Measurements from ENCODE around the gene RBM48.
A peak's percentile ranks its signal among the peaks of the same experiment; 100 is the strongest.

The RBM48 gene

DNA sequence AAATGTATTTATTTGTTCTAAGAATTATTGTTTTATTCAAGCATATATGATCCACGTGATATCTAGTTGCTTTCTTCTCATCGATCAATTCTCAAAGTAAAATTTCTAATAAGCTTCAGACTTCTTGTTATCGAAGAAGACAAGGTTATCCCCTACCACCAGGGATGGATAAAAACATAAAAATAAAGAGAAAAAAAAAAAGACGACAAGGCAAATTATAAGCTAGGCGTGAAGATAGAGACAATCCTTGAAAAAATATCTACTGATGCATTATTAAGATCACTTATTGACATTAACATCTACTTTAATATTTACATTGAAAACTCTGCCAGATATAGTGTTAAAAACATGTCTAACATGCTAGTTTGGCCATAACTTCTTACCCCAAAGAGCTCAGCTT, 19.6 kb upstream of the RBM48 start (continued):
- TF ChIP-seq, protein P1, sequence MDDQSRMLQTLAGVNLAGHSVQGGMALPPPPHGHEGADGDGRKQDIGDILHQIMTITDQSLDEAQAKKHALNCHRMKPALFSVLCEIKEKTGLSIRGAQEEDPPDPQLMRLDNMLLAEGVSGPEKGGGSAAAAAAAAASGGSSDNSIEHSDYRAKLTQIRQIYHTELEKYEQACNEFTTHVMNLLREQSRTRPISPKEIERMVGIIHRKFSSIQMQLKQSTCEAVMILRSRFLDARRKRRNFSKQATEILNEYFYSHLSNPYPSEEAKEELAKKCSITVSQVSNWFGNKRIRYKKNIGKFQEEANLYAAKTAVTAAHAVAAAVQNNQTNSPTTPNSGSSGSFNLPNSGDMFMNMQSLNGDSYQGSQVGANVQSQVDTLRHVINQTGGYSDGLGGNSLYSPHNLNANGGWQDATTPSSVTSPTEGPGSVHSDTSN (CRISPR knock-in tag; IDR thresholded peaks at IDR 0.05): no peak
- TF ChIP-seq ZNF501 (tag by site-specific recombination; IDR thresholded peaks at IDR 0.05) (no peak), ZSCAN30 (tag by site-specific recombination; IDR thresholded peaks at IDR 0.05) (no peak)

DNA sequence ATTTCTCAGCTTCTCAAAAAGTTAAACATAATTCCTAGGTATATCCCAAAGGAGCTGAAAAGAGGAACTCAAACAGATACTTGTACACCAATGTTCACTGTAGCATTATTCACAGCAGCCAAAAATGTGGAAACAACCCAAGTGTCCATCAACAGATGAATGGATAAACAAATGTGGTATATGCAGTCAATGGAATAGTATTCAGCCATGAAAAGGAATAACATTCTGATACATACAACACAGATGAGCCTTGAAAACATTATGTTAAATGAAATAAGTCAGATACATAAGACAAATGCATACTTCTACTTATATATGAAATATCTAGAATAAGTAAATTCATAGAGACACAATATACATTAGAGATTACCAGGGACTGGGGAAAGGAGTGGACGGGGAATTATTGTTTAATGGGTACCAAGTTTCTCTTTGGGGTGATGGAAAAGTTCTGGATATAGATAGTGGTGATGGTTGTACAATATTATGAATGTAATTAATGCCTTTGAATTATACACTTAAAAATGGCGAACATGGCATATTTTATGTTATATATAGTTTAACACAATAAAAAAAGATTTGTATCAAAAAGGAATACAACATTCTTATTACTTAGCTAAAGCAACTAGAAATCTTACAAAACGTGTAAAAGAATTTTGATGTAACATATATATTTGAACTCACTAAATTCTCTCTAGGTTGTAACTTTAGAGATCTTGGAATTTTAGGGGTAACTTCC, 15.3 kb upstream of the RBM48 start:
- Histone ChIP-seq H3K4me1 (ENCODE audit: control insufficient read depth, insufficient read depth, low read length) (no peaks in the 10 kb centered on the region), H3K9me3 (ENCODE audit: control insufficient read depth, insufficient read depth, low read depth, low read length) (no peaks in the 10 kb centered on the region), H3K27ac (ENCODE audit: extremely low read depth, low read depth, low read length) (no peak overlapping the region), H3K4me3 (ENCODE audit: low read depth, low read length) (no peak overlapping the region), H3K36me3 (ENCODE audit: control insufficient read depth in 2 of 2, insufficient read depth in 1 of 2, low read length in 2 of 2) (peaks cover 38% of the 10 kb centered on the region in 2 experiments)
- ChIA-PET CTCF (interaction anchor here (1.8 kb wide), 1 partner anchor 52 kb away, joined by 4 read pairs; no protein-coding TSS in a partner anchor), POLR2A (no interaction called here)
- TF ChIP-seq ZNF214 (tag by site-specific recombination; IDR thresholded peaks at IDR 0.05; ENCODE audit: borderline replicate concordance) (no peak), ZNF146 (tag by site-specific recombination; IDR thresholded peaks at IDR 0.05) (peak; percentile 95)

DNA sequence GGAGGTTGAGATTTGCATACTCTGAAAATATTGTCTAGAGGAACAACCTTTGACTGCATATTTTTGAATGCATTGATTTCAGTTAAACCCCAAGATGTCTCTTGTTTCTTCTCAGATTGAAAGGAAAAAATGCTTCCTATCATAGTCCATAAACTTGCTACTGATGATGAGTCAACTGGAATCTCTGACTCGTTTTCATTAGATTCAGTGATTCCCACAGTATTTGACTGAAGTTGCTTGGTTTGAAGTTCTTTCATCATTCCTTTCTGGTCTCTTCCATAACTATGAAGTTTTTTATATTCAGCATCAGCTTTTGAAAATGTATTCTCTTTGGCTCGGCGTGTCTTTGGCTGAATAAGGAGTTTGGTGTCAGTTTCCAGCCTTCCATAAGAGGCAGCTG, 11.0 kb upstream of the RBM48 start:
- no peaks in the 10 kb centered on the region for H3K4me1 ChIP-seq (ENCODE audit: control insufficient read depth, insufficient read depth, low read length)
- CTCF ChIA-PET: no interaction called here
- POLR2A ChIA-PET: interaction anchor here (1.8 kb wide), 1 partner anchor 11 kb away, joined by 11 read pairs; the partner anchor contains the start of genes PEX1 and RBM48

DNA sequence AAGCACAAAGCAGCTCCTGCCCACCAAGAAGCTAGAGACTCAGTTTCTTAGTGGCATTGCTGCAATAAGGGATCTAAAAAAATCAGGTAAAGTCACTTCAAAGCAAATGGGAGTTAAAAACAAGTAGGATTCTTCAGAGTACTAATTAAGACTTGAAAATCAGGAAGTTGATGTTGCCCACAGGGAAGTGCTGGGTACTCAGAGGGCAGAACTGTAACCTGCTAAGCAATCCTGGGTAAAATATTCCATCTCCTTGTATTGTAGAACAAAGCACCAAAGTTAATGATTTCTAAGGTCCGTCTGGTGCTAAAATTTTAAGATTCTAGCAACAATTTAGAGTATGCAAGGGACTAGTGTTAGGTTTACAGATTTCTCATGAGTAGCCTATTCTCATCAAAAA, 8.6 kb upstream of the RBM48 start:
- no peak for TF ChIP-seq ZNF112 (tag by site-specific recombination; IDR thresholded peaks at IDR 0.05)
- TF ChIP-seq GLIS1 (tag by site-specific recombination; IDR thresholded peaks at IDR 0.05): no peak
- TF ChIP-seq, protein P2, sequence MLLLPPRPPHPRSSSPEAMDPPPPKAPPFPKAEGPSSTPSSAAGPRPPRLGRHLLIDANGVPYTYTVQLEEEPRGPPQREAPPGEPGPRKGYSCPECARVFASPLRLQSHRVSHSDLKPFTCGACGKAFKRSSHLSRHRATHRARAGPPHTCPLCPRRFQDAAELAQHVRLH (tag by site-specific recombination; IDR thresholded peaks at IDR 0.05): no peak
- Histone ChIP-seq H3K27ac (ENCODE audit: extremely low read depth, low read depth, low read length) (no peak overlapping the region), H3K9me3 (ENCODE audit: control insufficient read depth, insufficient read depth, low read depth, low read length) (no peaks in the 10 kb centered on the region), H3K36me3 (ENCODE audit: control insufficient read depth in 2 of 2, insufficient read depth in 1 of 2, low read length in 2 of 2) (peaks cover 34 to 35% of the 10 kb centered on the region in 2 experiments), H3K4me1 (ENCODE audit: control insufficient read depth, insufficient read depth, low read length) (no peaks in the 10 kb centered on the region), H3K4me3 (ENCODE audit: low read depth, low read length) (no peak overlapping the region)
- POLR2A ChIA-PET: no interaction called here
- CTCF ChIA-PET: no interaction called here

More for the DNA sequence above, 11.0 kb upstream of the RBM48 start:
- Histone ChIP-seq H3K4me3 (ENCODE audit: low read depth, low read length) (no peak overlapping the region), H3K27ac (ENCODE audit: extremely low read depth, low read depth, low read length) (no peak overlapping the region), H3K36me3 (ENCODE audit: control insufficient read depth in 2 of 2, insufficient read depth in 1 of 2, low read length in 2 of 2) (peaks cover 41 to 47% of the 10 kb centered on the region in 2 experiments), H3K9me3 (ENCODE audit: control insufficient read depth, insufficient read depth, low read depth, low read length) (no peaks in the 10 kb centered on the region)
- TF ChIP-seq ZNF112 (tag by site-specific recombination; IDR thresholded peaks at IDR 0.05) (no peak), ZNF350 (tag by site-specific recombination; IDR thresholded peaks at IDR 0.05) (no peak), ZNF157 (tag by site-specific recombination; IDR thresholded peaks at IDR 0.05) (no peak)
- TF ChIP-seq, protein P3, sequence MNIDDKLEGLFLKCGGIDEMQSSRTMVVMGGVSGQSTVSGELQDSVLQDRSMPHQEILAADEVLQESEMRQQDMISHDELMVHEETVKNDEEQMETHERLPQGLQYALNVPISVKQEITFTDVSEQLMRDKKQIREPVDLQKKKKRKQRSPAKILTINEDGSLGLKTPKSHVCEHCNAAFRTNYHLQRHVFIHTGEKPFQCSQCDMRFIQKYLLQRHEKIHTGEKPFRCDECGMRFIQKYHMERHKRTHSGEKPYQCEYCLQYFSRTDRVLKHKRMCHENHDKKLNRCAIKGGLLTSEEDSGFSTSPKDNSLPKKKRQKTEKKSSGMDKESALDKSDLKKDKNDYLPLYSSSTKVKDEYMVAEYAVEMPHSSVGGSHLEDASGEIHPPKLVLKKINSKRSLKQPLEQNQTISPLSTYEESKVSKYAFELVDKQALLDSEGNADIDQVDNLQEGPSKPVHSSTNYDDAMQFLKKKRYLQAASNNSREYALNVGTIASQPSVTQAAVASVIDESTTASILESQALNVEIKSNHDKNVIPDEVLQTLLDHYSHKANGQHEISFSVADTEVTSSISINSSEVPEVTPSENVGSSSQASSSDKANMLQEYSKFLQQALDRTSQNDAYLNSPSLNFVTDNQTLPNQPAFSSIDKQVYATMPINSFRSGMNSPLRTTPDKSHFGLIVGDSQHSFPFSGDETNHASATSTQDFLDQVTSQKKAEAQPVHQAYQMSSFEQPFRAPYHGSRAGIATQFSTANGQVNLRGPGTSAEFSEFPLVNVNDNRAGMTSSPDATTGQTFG (tag by site-specific recombination; IDR thresholded peaks at IDR 0.05; ENCODE audit: borderline replicate concordance): no peak

DNA sequence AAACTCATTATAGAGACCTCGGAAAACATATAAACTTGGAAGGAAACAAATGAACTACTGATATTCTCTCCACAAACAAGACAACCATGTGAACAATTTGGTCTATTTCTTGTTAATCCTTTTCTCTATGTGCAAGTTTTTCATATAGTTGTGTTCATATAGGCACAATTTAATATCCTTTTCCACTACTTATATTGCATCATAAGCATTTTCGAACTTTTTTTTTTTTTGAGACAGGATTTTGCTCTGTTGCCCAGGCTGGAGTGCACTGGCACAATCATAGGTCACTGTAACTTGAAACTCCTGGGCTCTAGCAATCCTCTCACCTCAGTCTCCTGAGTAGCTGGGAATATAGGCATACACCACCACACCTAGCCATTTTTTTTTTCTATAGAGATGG, 5.5 kb upstream of the RBM48 start:
- no peaks in the 10 kb centered on the region for H3K9me3 ChIP-seq (ENCODE audit: control insufficient read depth, insufficient read depth, low read depth, low read length)
- ChIA-PET CTCF (no interaction called here), POLR2A (no interaction called here)
- no peak overlapping the region for H3K4me3 ChIP-seq (ENCODE audit: low read depth, low read length)
- peaks cover 7% of the 10 kb centered on the region; the same call in 1 of the 2 replicates for H3K4me1 ChIP-seq (ENCODE audit: control insufficient read depth, insufficient read depth, low read length)
- H3K36me3 ChIP-seq (ENCODE audit: control insufficient read depth in 2 of 2, insufficient read depth in 1 of 2, low read length in 2 of 2): peaks cover 18 to 20% of the 10 kb centered on the region in 2 experiments
- H3K27ac ChIP-seq (ENCODE audit: extremely low read depth, low read depth, low read length): no peak overlapping the region
- TF ChIP-seq ZNF600 (tag by site-specific recombination; IDR thresholded peaks at IDR 0.05) (no peak), ZNF621 (tag by site-specific recombination; IDR thresholded peaks at IDR 0.05) (no peak), ZNF426 (tag by site-specific recombination; IDR thresholded peaks at IDR 0.05) (no peak), SCRT2 (tag by site-specific recombination; IDR thresholded peaks at IDR 0.05) (no peak), ZNF658 (tag by site-specific recombination; IDR thresholded peaks at IDR 0.05) (no peak), ZNF2 (tag by site-specific recombination; IDR thresholded peaks at IDR 0.05) (no peak), ZNF521 (tag by site-specific recombination; IDR thresholded peaks at IDR 0.05) (no peak)
- TF ChIP-seq, protein P4, sequence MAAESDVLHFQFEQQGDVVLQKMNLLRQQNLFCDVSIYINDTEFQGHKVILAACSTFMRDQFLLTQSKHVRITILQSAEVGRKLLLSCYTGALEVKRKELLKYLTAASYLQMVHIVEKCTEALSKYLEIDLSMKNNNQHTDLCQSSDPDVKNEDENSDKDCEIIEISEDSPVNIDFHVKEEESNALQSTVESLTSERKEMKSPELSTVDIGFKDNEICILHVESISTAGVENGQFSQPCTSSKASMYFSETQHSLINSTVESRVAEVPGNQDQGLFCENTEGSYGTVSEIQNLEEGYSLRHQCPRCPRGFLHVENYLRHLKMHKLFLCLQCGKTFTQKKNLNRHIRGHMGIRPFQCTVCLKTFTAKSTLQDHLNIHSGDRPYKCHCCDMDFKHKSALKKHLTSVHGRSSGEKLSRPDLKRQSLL (tag by site-specific recombination; IDR thresholded peaks at IDR 0.05): no peak
- TF ChIP-seq, protein P5, sequence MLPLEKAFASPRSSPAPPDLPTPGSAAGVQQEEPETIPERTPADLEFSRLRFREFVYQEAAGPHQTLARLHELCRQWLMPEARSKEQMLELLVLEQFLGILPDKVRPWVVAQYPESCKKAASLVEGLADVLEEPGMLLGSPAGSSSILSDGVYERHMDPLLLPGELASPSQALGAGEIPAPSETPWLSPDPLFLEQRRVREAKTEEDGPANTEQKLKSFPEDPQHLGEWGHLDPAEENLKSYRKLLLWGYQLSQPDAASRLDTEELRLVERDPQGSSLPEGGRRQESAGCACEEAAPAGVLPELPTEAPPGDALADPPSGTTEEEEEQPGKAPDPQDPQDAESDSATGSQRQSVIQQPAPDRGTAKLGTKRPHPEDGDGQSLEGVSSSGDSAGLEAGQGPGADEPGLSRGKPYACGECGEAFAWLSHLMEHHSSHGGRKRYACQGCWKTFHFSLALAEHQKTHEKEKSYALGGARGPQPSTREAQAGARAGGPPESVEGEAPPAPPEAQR (tag by site-specific recombination; IDR thresholded peaks at IDR 0.05): no peak
